Neural progenitor cell (in vitro differentiated cells): ENCODE data around the gene GRID1.

Experiments used
- EZH2 ChIP-seq: fragments of 200-600 bp; sonication (generic); IDR thresholded peaks from 2 replicates; pipeline ENCODE4 v1.6.1; 2017; ENCODE audit warnings: antibody characterized with exemption, mild to moderate bottlenecking, moderate library complexity
- EZH2phosphoT487 ChIP-seq: fragments of 200-600 bp; sonication (generic); IDR thresholded peaks from 2 replicates; pipeline ENCODE4 v1.6.1; 2017; ENCODE audit warnings: antibody characterized with exemption
- TF ChIP-seq, protein P1 (sequence below): fragments of 200-600 bp; sonication (generic); IDR thresholded peaks from 2 replicates; pipeline ENCODE4 v1.5.1; 2017; ENCODE audit warnings: antibody characterized with exemption, mild to moderate bottlenecking

DNA sequence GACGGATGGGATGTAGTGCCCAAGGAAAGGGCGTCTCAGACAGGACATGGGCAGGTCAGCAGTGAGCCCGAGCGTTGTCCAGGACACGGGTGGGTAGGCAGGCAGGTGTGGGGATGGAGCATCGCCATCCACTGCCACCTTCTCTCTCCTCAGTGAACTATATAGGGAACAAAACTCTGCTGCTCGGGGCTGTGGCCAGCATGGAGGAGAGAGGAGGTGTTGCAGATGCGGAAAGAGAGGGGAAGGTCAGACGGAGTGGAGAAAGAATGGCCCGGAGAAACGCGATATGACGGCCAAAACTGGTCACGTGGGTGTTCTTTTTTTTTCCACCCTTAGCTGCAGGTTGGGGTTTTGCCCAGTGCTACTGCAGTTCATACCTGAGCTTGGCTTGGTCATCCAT, 71.2 kb downstream of the GRID1 start:
- TF ChIP-seq, protein P1, sequence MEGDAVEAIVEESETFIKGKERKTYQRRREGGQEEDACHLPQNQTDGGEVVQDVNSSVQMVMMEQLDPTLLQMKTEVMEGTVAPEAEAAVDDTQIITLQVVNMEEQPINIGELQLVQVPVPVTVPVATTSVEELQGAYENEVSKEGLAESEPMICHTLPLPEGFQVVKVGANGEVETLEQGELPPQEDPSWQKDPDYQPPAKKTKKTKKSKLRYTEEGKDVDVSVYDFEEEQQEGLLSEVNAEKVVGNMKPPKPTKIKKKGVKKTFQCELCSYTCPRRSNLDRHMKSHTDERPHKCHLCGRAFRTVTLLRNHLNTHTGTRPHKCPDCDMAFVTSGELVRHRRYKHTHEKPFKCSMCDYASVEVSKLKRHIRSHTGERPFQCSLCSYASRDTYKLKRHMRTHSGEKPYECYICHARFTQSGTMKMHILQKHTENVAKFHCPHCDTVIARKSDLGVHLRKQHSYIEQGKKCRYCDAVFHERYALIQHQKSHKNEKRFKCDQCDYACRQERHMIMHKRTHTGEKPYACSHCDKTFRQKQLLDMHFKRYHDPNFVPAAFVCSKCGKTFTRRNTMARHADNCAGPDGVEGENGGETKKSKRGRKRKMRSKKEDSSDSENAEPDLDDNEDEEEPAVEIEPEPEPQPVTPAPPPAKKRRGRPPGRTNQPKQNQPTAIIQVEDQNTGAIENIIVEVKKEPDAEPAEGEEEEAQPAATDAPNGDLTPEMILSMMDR: no peak
- no peak for TF ChIP-seq EZH2
- TF ChIP-seq EZH2phosphoT487: no peak
